K562 (cell line): ENCODE measurements around the gene DEPP1. TPM values are rescaled to one million over a fixed set of nuclear protein-coding genes. Genes with fewer than 3 reads are reported as not detected.

ENCODE experiments used
- ARID1B ChIP-seq: fragments of 450-650 bp; IDR thresholded peaks from 2 replicates; pipeline ENCODE4 v1.6.1; 2016; ENCODE audit warnings: antibody characterized with exemption, mild to moderate bottlenecking, inconsistent platforms
- BDP1 ChIP-seq: IDR thresholded peaks from 3 replicates; pipeline ENCODE4 v1.6.1; 2011; ENCODE audit not compliant: insufficient read length, insufficient read depth
- C11orf30 ChIP-seq: fragments of 450-650 bp; IDR thresholded peaks from 2 replicates; pipeline ENCODE4 v1.6.1; 2016; ENCODE audit warnings: low read depth, mild to moderate bottlenecking
- CCNT2 ChIP-seq: IDR thresholded peaks from 2 replicates; pipeline ENCODE4 v1.6.1; 2011; ENCODE audit warnings: borderline replicate concordance, low read depth, mild to moderate bottlenecking, moderate library complexity, mixed read lengths, low read length; ENCODE audit not compliant: insufficient read length; ENCODE audit errors: extremely low read depth
- EHMT2 ChIP-seq: fragments of 450-650 bp; IDR thresholded peaks from 2 replicates; pipeline ENCODE4 v1.6.1; 2018; ENCODE audit warnings: antibody characterized with exemption
- GATA2 ChIP-seq: sonication (generic); formaldehyde crosslinking; IDR thresholded peaks from 2 replicates; pipeline ENCODE4 v1.4.0; 2020; ENCODE audit warnings: mild to moderate bottlenecking, missing genetic modification reagents
- GATAD2A ChIP-seq: fragments of 450-650 bp; IDR thresholded peaks from 2 replicates; pipeline ENCODE4 v1.6.1; 2017
- JUNB ChIP-seq: fragments of 450-650 bp; formaldehyde crosslinking; conservative IDR thresholded peaks from 2 replicates; pipeline ENCODE4 v1.4.0; 2020; ENCODE audit warnings: mild to moderate bottlenecking
- KLF16 ChIP-seq: IDR thresholded peaks from 2 replicates; pipeline ENCODE4 v1.6.1; 2016; ENCODE audit warnings: antibody characterized with exemption
- MAZ ChIP-seq, 2 experiments: fragments of 450-650 bp in 1 of 2; sonication (generic) in 1 of 2; formaldehyde crosslinking; IDR thresholded peaks in 1 of 2; conservative IDR thresholded peaks in 1 of 2; 2 replicates each; pipeline versions ENCODE4 v1.4.0 to v1.5.0; 2020; ENCODE audit warnings: mild to moderate bottlenecking in 1 of 2, missing genetic modification reagents in 1 of 2
- NR2F6 ChIP-seq: fragments of 450-650 bp; formaldehyde crosslinking; IDR thresholded peaks from 2 replicates; pipeline ENCODE4 v1.4.0; 2020; ENCODE audit warnings: mild to moderate bottlenecking
- PTBP1 ChIP-seq: fragments of 200-400 bp; formaldehyde crosslinking; IDR thresholded peaks from 2 replicates; pipeline ENCODE4 v1.6.1; 2017; ENCODE audit warnings: low read depth, low read length
- RBM34 ChIP-seq: fragments of 200-400 bp; formaldehyde crosslinking; IDR thresholded peaks from 2 replicates; pipeline ENCODE4 v1.6.1; 2018; ENCODE audit warnings: low read length, borderline replicate concordance; ENCODE audit not compliant: insufficient read depth
- SNRNP70 ChIP-seq: fragments of 200-400 bp; formaldehyde crosslinking; optimal IDR thresholded peaks from 2 replicates; pipeline ENCODE3; 2017; ENCODE audit warnings: low read depth, low read length
- SP1 ChIP-seq: sonication (generic); formaldehyde crosslinking; IDR thresholded peaks from 2 replicates; pipeline ENCODE4 v1.8.1; 2022; ENCODE audit warnings: mild to moderate bottlenecking, missing genetic modification reagents
- ZC3H11A ChIP-seq: IDR thresholded peaks from 2 replicates; pipeline ENCODE4 v1.6.1; 2012; ENCODE audit warnings: low read depth, low read length, improper control_type of control experiment
- ZNF316 ChIP-seq: fragments of 450-650 bp; IDR thresholded peaks from 2 replicates; pipeline ENCODE4 v1.6.1; 2016
- ZNF695 ChIP-seq: fragments of 450-650 bp; formaldehyde crosslinking; IDR thresholded peaks from 2 replicates; pipeline ENCODE4 v1.4.0; 2020; ENCODE audit warnings: mild to moderate bottlenecking, moderate library complexity
- ZNF75A ChIP-seq: fragments of 450-650 bp; formaldehyde crosslinking; IDR thresholded peaks from 2 replicates; pipeline ENCODE4 v1.4.0; 2020; ENCODE audit warnings: mild to moderate bottlenecking
- polyA plus RNA-seq, 8 experiments: library from polyadenylated mRNA; depleted of rRNA in 4 of 8; stranded (reverse) in 5 of 8; unstranded in 3 of 8; fragments of >200 nt; fragmentation: Nextera tagmentation in 2 of 8; fragmentation: Illumina TruSeq in 1 of 8; extraction: Ambion mirVana in 2 of 8; extraction: Trizol in 1 of 8; gene quantifications; 2 replicates each; pipeline versions ENCODE4 v1.2.1 to v1.2.3, GENCODE V29; 2011 to 2014; ENCODE audit warnings: inconsistent platforms in 1 of 8, missing spikeins in 1 of 8
- total RNA-seq, 7 experiments: library from RNA; depleted of rRNA in 6 of 7; stranded (reverse); fragments of >200 nt in 6 of 7; fragmentation: Illumina TruSeq in 2 of 7; extraction: Trizol in 2 of 7; gene quantifications; 2 replicates each; pipeline versions ENCODE4 v1.2.1 to v1.2.3, GENCODE V29; 2011 to 2021; ENCODE audit warnings: low replicate concordance in 1 of 7
- TF ChIP-seq, protein P1 (sequence below): fragments of 250-450 bp; sonication (Bioruptor Pico); IDR thresholded peaks from 2 replicates; pipeline ENCODE4 v1.8.0; 2022; ENCODE audit warnings: inconsistent platforms
- TF ChIP-seq, protein P2 (sequence below): fragments of 250-450 bp; sonication (Bioruptor Pico); IDR thresholded peaks from 2 replicates; pipeline ENCODE4 v1.5.0; 2021
- TF ChIP-seq, protein P3 (sequence below): fragments of 250-450 bp; sonication (Bioruptor Pico); IDR thresholded peaks from 2 replicates; pipeline ENCODE4 v1.8.0; 2021; ENCODE audit warnings: borderline replicate concordance, mild to moderate bottlenecking, moderate library complexity; ENCODE audit not compliant: poor library complexity, severe bottlenecking
- TF ChIP-seq, protein P4 (sequence below), 2 experiments: IDR thresholded peaks; 2 replicates each; pipeline ENCODE4 v1.6.1; 2012; ENCODE audit warnings: improper control_type of control experiment in 2 of 2, low read depth in 2 of 2, low read length in 2 of 2, borderline replicate concordance in 1 of 2
- TF ChIP-seq, protein P5 (sequence below): fragments of 200-400 bp; formaldehyde crosslinking; IDR thresholded peaks from 2 replicates; pipeline ENCODE4 v1.6.1; 2017; ENCODE audit warnings: mild to moderate bottlenecking, low read depth, low read length, moderate library complexity

Gene DEPP1
- total and polyA plus RNA-seq, 9 of the 15 experiments (the other 6 are each of a cell fraction or from before 2014, with no cell fraction given): 0.04 to 0.54 (median 0.20) TPM; not detected in 1

DNA sequence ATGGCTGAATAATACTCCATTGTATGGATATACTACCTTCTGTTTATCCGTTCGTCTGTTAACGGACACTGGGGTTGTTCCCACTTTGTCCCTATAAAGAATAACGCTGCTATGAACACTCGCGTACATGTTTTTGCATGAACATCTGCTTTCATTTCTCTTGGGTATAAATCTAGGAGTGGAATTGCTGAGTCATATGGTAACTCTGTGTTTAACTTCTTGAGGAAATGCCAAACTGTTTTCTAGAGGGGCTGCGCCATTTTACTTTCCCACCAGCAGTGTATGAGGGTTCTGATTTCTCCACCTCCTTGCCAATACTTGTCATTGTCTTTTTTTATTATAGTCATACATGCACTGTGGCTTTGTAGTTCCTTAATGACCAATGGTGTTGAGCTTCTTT is 39.7 kb downstream of the DEPP1 start (continued):
- TF ChIP-seq, protein P1, sequence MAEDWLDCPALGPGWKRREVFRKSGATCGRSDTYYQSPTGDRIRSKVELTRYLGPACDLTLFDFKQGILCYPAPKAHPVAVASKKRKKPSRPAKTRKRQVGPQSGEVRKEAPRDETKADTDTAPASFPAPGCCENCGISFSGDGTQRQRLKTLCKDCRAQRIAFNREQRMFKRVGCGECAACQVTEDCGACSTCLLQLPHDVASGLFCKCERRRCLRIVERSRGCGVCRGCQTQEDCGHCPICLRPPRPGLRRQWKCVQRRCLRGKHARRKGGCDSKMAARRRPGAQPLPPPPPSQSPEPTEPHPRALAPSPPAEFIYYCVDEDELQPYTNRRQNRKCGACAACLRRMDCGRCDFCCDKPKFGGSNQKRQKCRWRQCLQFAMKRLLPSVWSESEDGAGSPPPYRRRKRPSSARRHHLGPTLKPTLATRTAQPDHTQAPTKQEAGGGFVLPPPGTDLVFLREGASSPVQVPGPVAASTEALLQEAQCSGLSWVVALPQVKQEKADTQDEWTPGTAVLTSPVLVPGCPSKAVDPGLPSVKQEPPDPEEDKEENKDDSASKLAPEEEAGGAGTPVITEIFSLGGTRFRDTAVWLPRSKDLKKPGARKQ (CRISPR knock-in tag): no peak
- TF ChIP-seq GATA2 (CRISPR knock-in tag) (no peak), ZNF316 (peak; percentile 93), NR2F6 (no peak), ZNF75A (CRISPR knock-in tag) (no peak), MAZ (CRISPR knock-in tag; conservative IDR thresholded peaks at IDR 0.05 in 1 of 2, IDR thresholded peaks at IDR 0.05 in 1 of 2) (no peak), KLF16 (no peak), C11orf30 (peak; percentile 89), RBM34 (no peak), GATAD2A (no peak), BDP1 (no peak), ZC3H11A (no peak), JUNB (CRISPR knock-in tag) (no peak), CCNT2 (no peak), SNRNP70 (no peak), ARID1B (peak; percentile 24; the same call in 1 of the 2 replicates), SP1 (CRISPR knock-in tag) (no peak), EHMT2 (0 out of 2 replicates have a peak, but pooled peaks have one; percentile 15), PTBP1 (no peak), ZNF695 (no peak)
- TF ChIP-seq, protein P2, sequence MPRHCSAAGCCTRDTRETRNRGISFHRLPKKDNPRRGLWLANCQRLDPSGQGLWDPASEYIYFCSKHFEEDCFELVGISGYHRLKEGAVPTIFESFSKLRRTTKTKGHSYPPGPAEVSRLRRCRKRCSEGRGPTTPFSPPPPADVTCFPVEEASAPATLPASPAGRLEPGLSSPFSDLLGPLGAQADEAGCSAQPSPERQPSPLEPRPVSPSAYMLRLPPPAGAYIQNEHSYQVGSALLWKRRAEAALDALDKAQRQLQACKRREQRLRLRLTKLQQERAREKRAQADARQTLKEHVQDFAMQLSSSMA: no peak
- TF ChIP-seq, protein P3, sequence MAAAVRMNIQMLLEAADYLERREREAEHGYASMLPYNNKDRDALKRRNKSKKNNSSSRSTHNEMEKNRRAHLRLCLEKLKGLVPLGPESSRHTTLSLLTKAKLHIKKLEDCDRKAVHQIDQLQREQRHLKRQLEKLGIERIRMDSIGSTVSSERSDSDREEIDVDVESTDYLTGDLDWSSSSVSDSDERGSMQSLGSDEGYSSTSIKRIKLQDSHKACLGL (CRISPR knock-in tag): no peak
- TF ChIP-seq, protein P4, sequence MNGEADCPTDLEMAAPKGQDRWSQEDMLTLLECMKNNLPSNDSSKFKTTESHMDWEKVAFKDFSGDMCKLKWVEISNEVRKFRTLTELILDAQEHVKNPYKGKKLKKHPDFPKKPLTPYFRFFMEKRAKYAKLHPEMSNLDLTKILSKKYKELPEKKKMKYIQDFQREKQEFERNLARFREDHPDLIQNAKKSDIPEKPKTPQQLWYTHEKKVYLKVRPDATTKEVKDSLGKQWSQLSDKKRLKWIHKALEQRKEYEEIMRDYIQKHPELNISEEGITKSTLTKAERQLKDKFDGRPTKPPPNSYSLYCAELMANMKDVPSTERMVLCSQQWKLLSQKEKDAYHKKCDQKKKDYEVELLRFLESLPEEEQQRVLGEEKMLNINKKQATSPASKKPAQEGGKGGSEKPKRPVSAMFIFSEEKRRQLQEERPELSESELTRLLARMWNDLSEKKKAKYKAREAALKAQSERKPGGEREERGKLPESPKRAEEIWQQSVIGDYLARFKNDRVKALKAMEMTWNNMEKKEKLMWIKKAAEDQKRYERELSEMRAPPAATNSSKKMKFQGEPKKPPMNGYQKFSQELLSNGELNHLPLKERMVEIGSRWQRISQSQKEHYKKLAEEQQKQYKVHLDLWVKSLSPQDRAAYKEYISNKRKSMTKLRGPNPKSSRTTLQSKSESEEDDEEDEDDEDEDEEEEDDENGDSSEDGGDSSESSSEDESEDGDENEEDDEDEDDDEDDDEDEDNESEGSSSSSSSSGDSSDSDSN (IDR thresholded peaks at IDR 0.05; ENCODE audit: borderline replicate concordance in 1 of 2, low read depth in 2 of 2, low read length in 2 of 2): no peak
- TF ChIP-seq, protein P5, sequence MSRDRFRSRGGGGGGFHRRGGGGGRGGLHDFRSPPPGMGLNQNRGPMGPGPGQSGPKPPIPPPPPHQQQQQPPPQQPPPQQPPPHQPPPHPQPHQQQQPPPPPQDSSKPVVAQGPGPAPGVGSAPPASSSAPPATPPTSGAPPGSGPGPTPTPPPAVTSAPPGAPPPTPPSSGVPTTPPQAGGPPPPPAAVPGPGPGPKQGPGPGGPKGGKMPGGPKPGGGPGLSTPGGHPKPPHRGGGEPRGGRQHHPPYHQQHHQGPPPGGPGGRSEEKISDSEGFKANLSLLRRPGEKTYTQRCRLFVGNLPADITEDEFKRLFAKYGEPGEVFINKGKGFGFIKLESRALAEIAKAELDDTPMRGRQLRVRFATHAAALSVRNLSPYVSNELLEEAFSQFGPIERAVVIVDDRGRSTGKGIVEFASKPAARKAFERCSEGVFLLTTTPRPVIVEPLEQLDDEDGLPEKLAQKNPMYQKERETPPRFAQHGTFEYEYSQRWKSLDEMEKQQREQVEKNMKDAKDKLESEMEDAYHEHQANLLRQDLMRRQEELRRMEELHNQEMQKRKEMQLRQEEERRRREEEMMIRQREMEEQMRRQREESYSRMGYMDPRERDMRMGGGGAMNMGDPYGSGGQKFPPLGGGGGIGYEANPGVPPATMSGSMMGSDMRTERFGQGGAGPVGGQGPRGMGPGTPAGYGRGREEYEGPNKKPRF: no peak
